Astrocyte (in vitro differentiated cells and primary cell): ENCODE results near the gene IPCEF1. TPM values are rescaled to one million over a fixed set of nuclear protein-coding genes. Genes with fewer than 3 reads are reported as not detected.

Experiments
- DNase-seq: peaks from one replicate; pipeline ENCODE4 v3.0.0-alpha.2; 2010; ENCODE audit warnings: low read depth
- FAIRE-seq: peaks from 2 replicates; lab custom pipeline; 2011; peaks lifted over from hg19 to GRCh38; lab: Jason Lieb, UNC
- H2AFZ ChIP-seq: 2 replicates; pipeline ENCODE4 v1.6.0; 2012; ENCODE audit warnings: low read depth, low read length, inconsistent platforms
- H3K27ac ChIP-seq: 2 replicates; pipeline ENCODE4 v1.5.1; 2011; ENCODE audit warnings: low read depth, low read length, inconsistent platforms
- H3K27me3 ChIP-seq: 2 replicates; pipeline ENCODE4 v1.6.0; 2011; ENCODE audit warnings: low read length, inconsistent platforms; ENCODE audit not compliant: insufficient read depth
- H3K36me3 ChIP-seq: 2 replicates; pipeline ENCODE4 v1.5.1; 2011; ENCODE audit warnings: low read length, inconsistent platforms; ENCODE audit not compliant: insufficient read depth
- H3K4me1 ChIP-seq: 2 replicates; pipeline ENCODE4 v1.5.1; 2011; ENCODE audit warnings: low read length, inconsistent platforms; ENCODE audit not compliant: insufficient read depth
- H3K4me2 ChIP-seq: 2 replicates; pipeline ENCODE4 v1.6.0; 2012; ENCODE audit warnings: low read length, inconsistent platforms
- H3K4me3 ChIP-seq: 2 replicates; pipeline ENCODE4 v1.5.1; 2011; ENCODE audit warnings: low read depth, mild to moderate bottlenecking, low read length, inconsistent platforms; ENCODE audit not compliant: insufficient read depth
- H3K79me2 ChIP-seq: 2 replicates; pipeline ENCODE4 v1.6.0; 2012; ENCODE audit warnings: mild to moderate bottlenecking, low read length, inconsistent platforms; ENCODE audit not compliant: insufficient read depth
- H3K9ac ChIP-seq: 2 replicates; pipeline ENCODE4 v1.6.0; 2012; ENCODE audit warnings: mild to moderate bottlenecking, low read length, inconsistent platforms
- H3K9me3 ChIP-seq: 2 replicates; pipeline ENCODE4 v1.5.1; 2012; ENCODE audit warnings: low read depth, mild to moderate bottlenecking, low read length, inconsistent platforms; ENCODE audit not compliant: insufficient read depth
- H4K20me1 ChIP-seq: 2 replicates; pipeline ENCODE4 v1.6.0; 2012; ENCODE audit warnings: low read length, inconsistent platforms; ENCODE audit not compliant: insufficient read depth
- H3K27ac Mint-ChIP-seq: one replicate; pipeline ENCODE4 v1.8.0; 2021; ENCODE audit warnings: mild to moderate bottlenecking, mixed read lengths; ENCODE audit not compliant: unreplicated experiment
- H3K27me3 Mint-ChIP-seq: one replicate; pipeline ENCODE4 v1.8.0; 2021; ENCODE audit warnings: low read depth, mixed read lengths; ENCODE audit not compliant: unreplicated experiment
- H3K36me3 Mint-ChIP-seq: one replicate; pipeline ENCODE4 v1.8.0; 2021; ENCODE audit warnings: low read depth, mixed read lengths; ENCODE audit not compliant: unreplicated experiment
- H3K4me1 Mint-ChIP-seq: one replicate; pipeline ENCODE4 v1.8.0; 2021; ENCODE audit warnings: low read depth, mixed read lengths; ENCODE audit not compliant: unreplicated experiment
- H3K4me3 Mint-ChIP-seq: one replicate; pipeline ENCODE4 v1.8.0; 2021; ENCODE audit warnings: mild to moderate bottlenecking, moderate library complexity, mixed read lengths; ENCODE audit not compliant: unreplicated experiment
- H3K9me3 Mint-ChIP-seq: one replicate; pipeline ENCODE4 v1.8.0; 2021; ENCODE audit warnings: mild to moderate bottlenecking, mixed read lengths; ENCODE audit not compliant: unreplicated experiment
- EZH2 ChIP-seq: IDR thresholded peaks from 2 replicates; pipeline ENCODE4 v1.6.1; 2012; ENCODE audit warnings: mild to moderate bottlenecking, low read length, inconsistent platforms; ENCODE audit not compliant: insufficient read depth
- total RNA-seq: library from RNA; stranded (reverse); gene quantifications from 2 replicates; pipeline ENCODE4 v1.2.1, GENCODE V29; 2021
- TF ChIP-seq, protein P1 (sequence below): IDR thresholded peaks from 2 replicates; pipeline ENCODE4 v1.5.1; 2011; ENCODE audit warnings: low read depth, mild to moderate bottlenecking, inconsistent platforms, low read length, moderate library complexity; ENCODE audit not compliant: insufficient read depth

The IPCEF1 gene
- total RNA-seq, 1 donor from 2014 or later = 0.16 TPM

DNA sequence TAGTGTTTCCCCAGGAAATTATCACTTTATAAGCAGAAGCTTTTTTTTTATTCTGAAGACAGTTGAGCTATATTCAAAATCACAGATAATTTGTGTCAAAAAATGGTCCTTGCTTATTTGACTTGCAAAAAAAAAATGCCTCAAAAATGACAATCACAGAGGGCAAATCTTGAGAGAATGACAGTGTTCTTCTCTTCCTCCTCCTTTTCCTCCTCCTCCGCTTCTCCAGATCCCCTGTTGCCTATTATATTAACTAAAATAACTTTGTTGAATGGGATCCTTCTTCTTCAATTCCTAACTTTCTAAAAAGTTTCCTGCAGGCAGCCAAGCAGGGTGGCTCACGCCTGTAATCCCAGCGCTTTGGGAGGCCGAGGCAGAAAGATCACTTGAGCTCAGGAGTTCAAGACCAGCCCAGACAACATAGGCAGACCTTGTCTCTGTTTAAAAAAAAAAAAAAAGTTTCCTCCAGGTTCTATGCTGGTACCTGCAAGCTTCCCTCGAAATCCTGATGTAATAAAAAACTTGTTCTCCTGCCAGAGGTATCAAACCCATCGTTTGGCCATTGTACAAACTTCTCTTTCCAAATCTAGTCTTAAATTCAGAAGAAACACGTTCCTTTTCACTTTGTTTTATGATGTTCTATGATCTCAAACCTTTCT, 128.6 kb downstream of the IPCEF1 start:
- no peaks in the 10 kb centered on the region for H3K79me2 ChIP-seq
- TF ChIP-seq, protein P1, sequence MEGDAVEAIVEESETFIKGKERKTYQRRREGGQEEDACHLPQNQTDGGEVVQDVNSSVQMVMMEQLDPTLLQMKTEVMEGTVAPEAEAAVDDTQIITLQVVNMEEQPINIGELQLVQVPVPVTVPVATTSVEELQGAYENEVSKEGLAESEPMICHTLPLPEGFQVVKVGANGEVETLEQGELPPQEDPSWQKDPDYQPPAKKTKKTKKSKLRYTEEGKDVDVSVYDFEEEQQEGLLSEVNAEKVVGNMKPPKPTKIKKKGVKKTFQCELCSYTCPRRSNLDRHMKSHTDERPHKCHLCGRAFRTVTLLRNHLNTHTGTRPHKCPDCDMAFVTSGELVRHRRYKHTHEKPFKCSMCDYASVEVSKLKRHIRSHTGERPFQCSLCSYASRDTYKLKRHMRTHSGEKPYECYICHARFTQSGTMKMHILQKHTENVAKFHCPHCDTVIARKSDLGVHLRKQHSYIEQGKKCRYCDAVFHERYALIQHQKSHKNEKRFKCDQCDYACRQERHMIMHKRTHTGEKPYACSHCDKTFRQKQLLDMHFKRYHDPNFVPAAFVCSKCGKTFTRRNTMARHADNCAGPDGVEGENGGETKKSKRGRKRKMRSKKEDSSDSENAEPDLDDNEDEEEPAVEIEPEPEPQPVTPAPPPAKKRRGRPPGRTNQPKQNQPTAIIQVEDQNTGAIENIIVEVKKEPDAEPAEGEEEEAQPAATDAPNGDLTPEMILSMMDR = no peak
- no peak for TF ChIP-seq EZH2
- Mint-ChIP-seq H3K27me3 (no peaks in the 10 kb centered on the region), H3K4me3 (no peak overlapping the region), H3K4me1 (no peaks in the 10 kb centered on the region), H3K9me3 (no peaks in the 10 kb centered on the region), H3K36me3 (no peaks in the 10 kb centered on the region), H3K27ac (no peak overlapping the region)
- no peaks in the 10 kb centered on the region for H3K4me1 ChIP-seq
- no peak overlapping the region for H3K9ac ChIP-seq
- no peak for DNase-seq
- no peak overlapping the region for H3K27ac ChIP-seq
- no peaks in the 10 kb centered on the region for H4K20me1 ChIP-seq
- no peak overlapping the region for H2AFZ ChIP-seq
- no peaks in the 10 kb centered on the region for H3K9me3 ChIP-seq
- no peaks in the 10 kb centered on the region for H3K36me3 ChIP-seq
- no peaks in the 10 kb centered on the region for H3K27me3 ChIP-seq
- FAIRE-seq = no peak
- no peak overlapping the region for H3K4me3 ChIP-seq
- no peak overlapping the region for H3K4me2 ChIP-seq

GRCh38 chr6:154226461-154226860, 130.1 kb downstream of the IPCEF1 start:
- Histone ChIP-seq H3K9me3 (no peaks in the 10 kb centered on the region), H4K20me1 (no peaks in the 10 kb centered on the region), H3K79me2 (no peaks in the 10 kb centered on the region), H3K4me2 (no peak overlapping the region), H3K9ac (no peak overlapping the region), H3K36me3 (no peaks in the 10 kb centered on the region), H3K27me3 (no peaks in the 10 kb centered on the region), H3K4me1 (no peaks in the 10 kb centered on the region), H3K4me3 (no peak overlapping the region), H3K27ac (no peak overlapping the region), H2AFZ (no peak overlapping the region)
- H3K4me3 Mint-ChIP-seq = no peak overlapping the region
- H3K36me3 Mint-ChIP-seq = no peaks in the 10 kb centered on the region
- H3K27ac Mint-ChIP-seq = no peak overlapping the region
- H3K9me3 Mint-ChIP-seq = no peaks in the 10 kb centered on the region
- no peaks in the 10 kb centered on the region for H3K27me3 Mint-ChIP-seq
- FAIRE-seq = no peak
- DNase-seq = no peak
- H3K4me1 Mint-ChIP-seq = peaks cover 3% of the 10 kb centered on the region
- TF ChIP-seq, protein P1 = no peak
- no peak for TF ChIP-seq EZH2

GRCh38 chr6:154223296-154223695, 133.3 kb downstream of the IPCEF1 start:
- H3K9ac ChIP-seq = no peak overlapping the region
- TF ChIP-seq, protein P1 = no peak
- TF ChIP-seq EZH2 = no peak
- Mint-ChIP-seq H3K27ac (no peak overlapping the region), H3K4me3 (no peak overlapping the region), H3K36me3 (no peaks in the 10 kb centered on the region), H3K27me3 (peaks cover 3% of the 10 kb centered on the region), H3K9me3 (no peaks in the 10 kb centered on the region), H3K4me1 (peaks cover 4% of the 10 kb centered on the region)
- H4K20me1 ChIP-seq = no peaks in the 10 kb centered on the region
- no peak overlapping the region for H3K4me3 ChIP-seq
- no peaks in the 10 kb centered on the region for H3K4me1 ChIP-seq
- H2AFZ ChIP-seq = no peak overlapping the region
- no peak overlapping the region for H3K4me2 ChIP-seq
- no peaks in the 10 kb centered on the region for H3K9me3 ChIP-seq
- H3K79me2 ChIP-seq = no peaks in the 10 kb centered on the region
- FAIRE-seq = no peak
- no peak for DNase-seq
- H3K27me3 ChIP-seq = peaks cover 2% of the 10 kb centered on the region
- no peaks in the 10 kb centered on the region for H3K36me3 ChIP-seq
- H3K27ac ChIP-seq = no peak overlapping the region
